A549 (cell line): ENCODE results near the gene FOSL2.

Experiments used
- CTCF ChIP-seq: fragments of >200 bp; sonication (Bioruptor Twin); formaldehyde crosslinking; IDR thresholded peaks from 3 replicates; pipeline ENCODE4 v1.5.1; 2016
- MAX ChIP-seq: IDR thresholded peaks from 2 replicates; pipeline ENCODE4 v1.6.1; 2012
- MAZ ChIP-seq: fragments of 150-350 bp; IDR thresholded peaks from 2 replicates; pipeline ENCODE4 v1.6.1; 2014; ENCODE audit warnings: antibody characterized with exemption, low read depth, low read length, borderline replicate concordance
- POLR2A ChIP-seq: IDR thresholded peaks from 2 replicates; pipeline ENCODE4 v1.6.1; 2012; ENCODE audit warnings: mild to moderate bottlenecking, low read length
- POLR2AphosphoS2 ChIP-seq: conservative IDR thresholded peaks from 2 replicates; pipeline ENCODE4 v1.6.1; 2012; ENCODE audit warnings: low read length, improper control_type of control experiment, inconsistent platforms
- SMC3 ChIP-seq: fragments of >200 bp; sonication (Bioruptor Twin); formaldehyde crosslinking; IDR thresholded peaks from 3 replicates; pipeline ENCODE4 v1.6.1; 2018; ENCODE audit warnings: inconsistent platforms
- TF ChIP-seq, protein P1 (sequence below): fragments of 150-350 bp; IDR thresholded peaks from 2 replicates; pipeline ENCODE4 v1.6.1; 2014; ENCODE audit warnings: low read depth, mild to moderate bottlenecking, low read length

- no peak for TF ChIP-seq MAX
- no peak for TF ChIP-seq CTCF
- no peak for TF ChIP-seq POLR2A
- TF ChIP-seq SMC3, result no peak
- TF ChIP-seq, protein P1, sequence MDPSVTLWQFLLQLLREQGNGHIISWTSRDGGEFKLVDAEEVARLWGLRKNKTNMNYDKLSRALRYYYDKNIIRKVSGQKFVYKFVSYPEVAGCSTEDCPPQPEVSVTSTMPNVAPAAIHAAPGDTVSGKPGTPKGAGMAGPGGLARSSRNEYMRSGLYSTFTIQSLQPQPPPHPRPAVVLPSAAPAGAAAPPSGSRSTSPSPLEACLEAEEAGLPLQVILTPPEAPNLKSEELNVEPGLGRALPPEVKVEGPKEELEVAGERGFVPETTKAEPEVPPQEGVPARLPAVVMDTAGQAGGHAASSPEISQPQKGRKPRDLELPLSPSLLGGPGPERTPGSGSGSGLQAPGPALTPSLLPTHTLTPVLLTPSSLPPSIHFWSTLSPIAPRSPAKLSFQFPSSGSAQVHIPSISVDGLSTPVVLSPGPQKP, result no peak
- TF ChIP-seq MAZ, result no peak
- no peak for TF ChIP-seq POLR2AphosphoS2
These were observed 16.7 kb upstream of the FOSL2 start for GRCh38 chr2:28375742-28376631.
